Inflammatory macrophage treated with lipopolysaccharide for 1 hour (primary cell): Measurements from ENCODE around the gene ZNF81.
"Not testable (repeated sequence)": the region's sequence is repeated elsewhere in the genome, so short reads cannot be mapped to it uniquely, and the experiment has no call there.

Experiments
- DNase-seq, 2 donors: peaks; one replicate each; pipeline ENCODE4 v3.0.0-alpha.2; 2020 to 2022

The ZNF81 gene

GRCh38 chrX:47936940-47937317 lies 100.2 kb downstream of the ZNF81 start:
- no peak for DNase-seq

GRCh38 chrX:47940448-47940847 lies 103.7 kb downstream of the ZNF81 start:
- no peak for DNase-seq

DNA sequence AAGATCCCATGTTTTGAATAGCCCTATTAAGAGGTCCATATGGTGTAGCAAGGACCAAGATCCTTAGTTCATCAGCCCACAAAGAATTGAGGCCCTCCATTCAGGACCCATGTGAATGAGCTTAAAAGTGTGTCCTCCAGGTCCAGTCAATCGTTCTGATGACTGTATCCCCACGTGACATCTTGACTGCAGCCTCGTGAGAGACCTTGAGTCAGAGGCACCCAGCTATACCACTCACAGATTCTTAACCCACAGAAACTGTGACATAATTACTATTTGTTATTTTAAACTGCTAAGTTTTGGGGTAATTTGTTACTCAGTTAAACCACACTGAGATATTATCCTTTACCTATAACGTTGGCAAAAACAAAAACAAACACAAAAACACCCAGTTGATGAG lies 104.7 kb downstream of the ZNF81 start:
- no peak for DNase-seq

- not testable (repeated sequence) for DNase-seq
These were observed 118.6 kb downstream of the ZNF81 start for GRCh38 chrX:47955295-47955694.

GRCh38 chrX:47956016-47956415 lies 119.3 kb downstream of the ZNF81 start:
- DNase-seq, result no peak

DNA sequence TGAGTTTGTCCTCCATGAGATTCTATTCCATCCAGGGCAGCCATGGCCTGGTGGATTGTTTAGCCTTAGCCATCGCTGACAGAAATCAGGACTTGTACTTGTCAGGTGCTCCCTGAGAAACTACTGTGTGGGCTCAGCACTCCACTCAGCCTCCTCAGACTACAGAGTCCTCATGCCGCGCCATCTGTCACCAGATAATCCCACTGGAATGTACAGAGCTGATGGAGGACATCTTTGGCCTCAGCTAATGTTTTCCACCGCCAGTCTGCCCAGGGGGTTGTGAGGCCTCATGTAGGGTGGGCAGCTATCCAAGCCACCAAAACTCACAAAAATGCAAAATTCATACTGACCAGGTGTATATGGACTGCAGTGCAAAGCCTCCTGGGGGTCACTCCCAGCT lies 121.5 kb downstream of the ZNF81 start:
- DNase-seq, result not testable (repeated sequence)

- no peak for DNase-seq
These were observed 122.2 kb downstream of the ZNF81 start for GRCh38 chrX:47958761-47959342.

GRCh38 chrX:47960406-47960805 lies 123.7 kb downstream of the ZNF81 start:
- DNase-seq, result peak; percentile 68 to 76

- DNase-seq, result not testable (repeated sequence)
These were observed 125.1 kb downstream of the ZNF81 start for GRCh38 chrX:47961830-47962229.

DNA sequence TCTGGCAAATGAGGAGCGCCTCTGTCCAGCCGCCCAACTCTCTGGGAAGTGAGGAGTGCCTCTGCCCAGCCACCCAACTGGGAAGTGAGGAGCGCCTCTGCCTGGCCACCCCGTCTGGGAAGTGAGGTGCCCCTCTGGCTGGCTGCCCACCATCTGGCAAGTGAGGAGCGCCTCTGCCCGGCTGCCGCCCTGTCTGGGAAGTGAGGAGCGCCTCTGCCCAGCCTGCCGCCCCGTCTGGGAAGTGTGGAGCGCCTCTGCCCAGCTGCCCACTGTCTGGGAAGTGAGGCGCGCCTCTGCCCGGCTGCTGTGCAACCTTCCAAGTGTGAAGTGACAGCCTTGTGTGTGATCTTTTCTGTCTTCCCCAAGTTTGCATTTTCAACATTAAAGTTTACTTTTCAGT lies 128.8 kb downstream of the ZNF81 start:
- not testable (repeated sequence) for DNase-seq
